HEK293 (cell line): ENCODE results near the gene VAV2.

ENCODE experiments used
- CTCF ChIA-PET: fragments of 350-600 bp; formaldehyde crosslinking; extraction: SDS; loops from one replicate; lab custom pipeline; 2021; ENCODE audit warnings: antibody characterized with exemption; lab: Yijun Ruan, JAX
- POLR2A ChIA-PET: fragments of 300-600 bp; formaldehyde crosslinking; extraction: SDS; loops from one replicate; lab custom pipeline; 2020; ENCODE audit warnings: antibody characterized with exemption, inconsistent platforms; lab: Yijun Ruan, JAX
- H3K27ac ChIP-seq: fragments of 200-500 bp; sonication (Bioruptor generic); 2 replicates; pipeline ENCODE4 v1.5.1; 2014; ENCODE audit warnings: low read depth, low read length, control low read depth, inconsistent platforms; ENCODE audit errors: extremely low read depth
- H3K36me3 ChIP-seq, 2 experiments: fragments of 200-500 bp in 1 of 2; sonication (Bioruptor generic) in 1 of 2; 1 replicate in 1 of 2; 2 replicates in 1 of 2; pipeline ENCODE4 v1.5.1; 2014 to 2017; ENCODE audit warnings: inconsistent platforms in 2 of 2, low read length in 2 of 2; ENCODE audit not compliant: control insufficient read depth in 2 of 2, insufficient read depth in 1 of 2
- H3K4me1 ChIP-seq: fragments of 200-500 bp; sonication (Bioruptor generic); 2 replicates; pipeline ENCODE4 v1.5.1; 2014; ENCODE audit warnings: mild to moderate bottlenecking, low read length, inconsistent platforms; ENCODE audit not compliant: control insufficient read depth, insufficient read depth
- H3K4me3 ChIP-seq: 2 replicates; pipeline ENCODE4 v1.5.1; 2011; ENCODE audit warnings: low read depth, mild to moderate bottlenecking, control low read depth, low read length, moderate library complexity
- H3K9me3 ChIP-seq: fragments of 200-500 bp; sonication (Bioruptor generic); 2 replicates; pipeline ENCODE4 v1.5.1; 2014; ENCODE audit warnings: low read depth, low read length, inconsistent platforms; ENCODE audit not compliant: control insufficient read depth, insufficient read depth
- GLI4 ChIP-seq: fragments of 450-650 bp; formaldehyde crosslinking; IDR thresholded peaks from 2 replicates; pipeline ENCODE4 v1.5.1; 2016; ENCODE audit warnings: missing biosample characterization, missing genetic modification characterization
- HOXA7 ChIP-seq: sonication (generic); formaldehyde crosslinking; IDR thresholded peaks from 2 replicates; pipeline ENCODE4 v1.8.1; 2022; ENCODE audit warnings: missing genetic modification reagents, borderline replicate concordance
- IKZF3 ChIP-seq: fragments of 450-650 bp; IDR thresholded peaks from 2 replicates; pipeline ENCODE4 v1.5.0; 2018; ENCODE audit warnings: missing biosample characterization, mild to moderate bottlenecking, missing genetic modification characterization, moderate library complexity
- KLF16 ChIP-seq: fragments of 450-650 bp; formaldehyde crosslinking; IDR thresholded peaks from 2 replicates; pipeline ENCODE4 v1.5.1; 2017; ENCODE audit warnings: missing biosample characterization, missing genetic modification characterization
- KLF9 ChIP-seq: fragments of 450-650 bp; formaldehyde crosslinking; IDR thresholded peaks from 2 replicates; pipeline ENCODE4 v1.5.1; 2016; ENCODE audit warnings: missing biosample characterization, missing genetic modification characterization, low read depth
- SALL2 ChIP-seq: fragments of 450-650 bp; formaldehyde crosslinking; IDR thresholded peaks from 2 replicates; pipeline ENCODE4 v1.5.0; 2017; ENCODE audit warnings: missing biosample characterization, mild to moderate bottlenecking, missing genetic modification characterization, borderline replicate concordance
- SETDB1 ChIP-seq: IDR thresholded peaks from one replicate; pipeline ENCODE4 v1.6.1; 2017; ENCODE audit warnings: mild to moderate bottlenecking, low read length, moderate library complexity, mixed read lengths; ENCODE audit not compliant: insufficient read length
- WT1 ChIP-seq: fragments of 450-650 bp; formaldehyde crosslinking; IDR thresholded peaks from 2 replicates; pipeline ENCODE4 v1.5.1; 2016; ENCODE audit warnings: missing biosample characterization, missing genetic modification characterization
- ZBTB7A ChIP-seq: fragments of 450-650 bp; formaldehyde crosslinking; IDR thresholded peaks from 2 replicates; pipeline ENCODE4 v1.5.1; 2016; ENCODE audit warnings: low read depth, missing biosample characterization, missing genetic modification characterization
- ZFP3 ChIP-seq: fragments of 450-650 bp; formaldehyde crosslinking; IDR thresholded peaks from 2 replicates; pipeline ENCODE4 v1.5.1; 2016; ENCODE audit warnings: low read depth, missing biosample characterization, missing genetic modification characterization
- ZNF121 ChIP-seq: fragments of 450-650 bp; formaldehyde crosslinking; IDR thresholded peaks from 2 replicates; pipeline ENCODE4 v1.5.1; 2016; ENCODE audit warnings: missing biosample characterization, missing genetic modification characterization
- ZNF146 ChIP-seq: fragments of 450-650 bp; formaldehyde crosslinking; IDR thresholded peaks from 2 replicates; pipeline ENCODE4 v1.5.1; 2016; ENCODE audit warnings: missing biosample characterization, missing genetic modification characterization
- ZNF16 ChIP-seq: fragments of 450-650 bp; formaldehyde crosslinking; IDR thresholded peaks from 2 replicates; pipeline ENCODE4 v1.5.1; 2016; ENCODE audit warnings: low read depth, missing biosample characterization, missing genetic modification characterization
- ZNF23 ChIP-seq: fragments of 450-650 bp; formaldehyde crosslinking; IDR thresholded peaks from 2 replicates; pipeline ENCODE4 v1.5.1; 2016; ENCODE audit warnings: missing biosample characterization, missing genetic modification characterization, borderline replicate concordance
- ZNF239 ChIP-seq: fragments of 450-650 bp; formaldehyde crosslinking; IDR thresholded peaks from 2 replicates; pipeline ENCODE4 v1.5.1; 2016; ENCODE audit warnings: missing biosample characterization, missing genetic modification characterization
- ZNF302 ChIP-seq: fragments of 450-650 bp; formaldehyde crosslinking; IDR thresholded peaks from 2 replicates; pipeline ENCODE4 v1.5.1; 2016; ENCODE audit warnings: missing biosample characterization, missing genetic modification characterization, low read depth
- ZNF473 ChIP-seq: fragments of 450-650 bp; formaldehyde crosslinking; IDR thresholded peaks from 2 replicates; pipeline ENCODE4 v1.5.1; 2017; ENCODE audit warnings: missing biosample characterization, missing genetic modification characterization
- ZNF501 ChIP-seq: fragments of 450-650 bp; formaldehyde crosslinking; IDR thresholded peaks from 2 replicates; pipeline ENCODE4 v1.5.1; 2016; ENCODE audit warnings: missing biosample characterization, missing genetic modification characterization
- ZNF558 ChIP-seq: fragments of 450-650 bp; formaldehyde crosslinking; IDR thresholded peaks from 2 replicates; pipeline ENCODE4 v1.5.1; 2016; ENCODE audit warnings: missing biosample characterization, missing genetic modification characterization
- ZNF629 ChIP-seq: fragments of 450-650 bp; formaldehyde crosslinking; IDR thresholded peaks from 2 replicates; pipeline ENCODE4 v1.5.1; 2017; ENCODE audit warnings: missing biosample characterization, missing genetic modification characterization
- ZNF654 ChIP-seq: fragments of 450-650 bp; formaldehyde crosslinking; IDR thresholded peaks from 2 replicates; pipeline ENCODE4 v1.5.1; 2016; ENCODE audit warnings: low read depth, missing biosample characterization, missing genetic modification characterization
- ZNF707 ChIP-seq: fragments of 450-650 bp; formaldehyde crosslinking; IDR thresholded peaks from 2 replicates; pipeline ENCODE4 v1.5.1; 2016; ENCODE audit warnings: missing biosample characterization, missing genetic modification characterization
- ZNF747 ChIP-seq: fragments of 450-650 bp; formaldehyde crosslinking; IDR thresholded peaks from 2 replicates; pipeline ENCODE4 v1.5.1; 2016; ENCODE audit warnings: missing biosample characterization, missing genetic modification characterization
- ZNF785 ChIP-seq: fragments of 450-650 bp; formaldehyde crosslinking; IDR thresholded peaks from 2 replicates; pipeline ENCODE4 v1.5.1; 2016; ENCODE audit warnings: missing biosample characterization, missing genetic modification characterization
- ZNF792 ChIP-seq: fragments of 450-650 bp; formaldehyde crosslinking; IDR thresholded peaks from 2 replicates; pipeline ENCODE4 v1.5.1; 2016; ENCODE audit warnings: missing biosample characterization, missing genetic modification characterization
- ZNF830 ChIP-seq: fragments of 450-650 bp; IDR thresholded peaks from 2 replicates; pipeline ENCODE4 v1.5.0; 2018; ENCODE audit warnings: missing biosample characterization, missing genetic modification characterization, low read depth, mild to moderate bottlenecking, moderate library complexity
- ZNF837 ChIP-seq: fragments of 450-650 bp; formaldehyde crosslinking; IDR thresholded peaks from 2 replicates; pipeline ENCODE4 v1.5.1; 2016; ENCODE audit warnings: missing biosample characterization, missing genetic modification characterization
- ZNF843 ChIP-seq: fragments of 450-650 bp; formaldehyde crosslinking; IDR thresholded peaks from 2 replicates; pipeline ENCODE4 v1.5.1; 2016; ENCODE audit warnings: missing biosample characterization, missing genetic modification characterization
- TF ChIP-seq, protein P1 (sequence below): fragments of 450-650 bp; formaldehyde crosslinking; IDR thresholded peaks from 2 replicates; pipeline ENCODE4 v1.5.1; 2016; ENCODE audit warnings: missing biosample characterization, missing genetic modification characterization
- TF ChIP-seq, protein P2 (sequence below): fragments of 450-650 bp; formaldehyde crosslinking; IDR thresholded peaks from 2 replicates; pipeline ENCODE4 v1.5.1; 2016; ENCODE audit warnings: missing biosample characterization, missing genetic modification characterization, borderline replicate concordance

Gene VAV2

DNA sequence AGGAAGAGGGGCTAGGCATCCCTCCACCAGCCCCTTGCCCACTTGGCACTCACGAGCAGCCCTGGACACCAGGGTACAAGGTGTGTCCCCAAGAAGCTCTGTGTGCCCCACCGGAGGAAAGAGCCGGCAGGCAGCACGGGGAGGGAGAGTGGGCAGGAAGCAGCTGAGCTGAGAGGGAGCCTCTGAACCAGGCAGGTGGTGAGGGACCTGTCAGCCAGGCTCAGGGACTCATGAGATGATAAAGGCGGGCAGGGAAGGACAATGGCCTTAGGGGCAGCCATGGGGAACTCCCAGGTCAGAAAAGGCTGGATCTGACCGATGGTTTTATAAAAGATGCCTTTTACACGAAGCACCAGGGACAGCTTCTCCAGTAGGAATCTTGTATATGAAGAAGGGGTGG is 112.0 kb downstream of the VAV2 start:
- H3K4me1 ChIP-seq, result no peaks in the 10 kb centered on the region
- ChIA-PET POLR2A (no interaction called here), CTCF (no interaction called here)
- no peak overlapping the region for H3K4me3 ChIP-seq
- no peak for TF ChIP-seq WT1
- no peak for TF ChIP-seq ZNF23
- no peak for TF ChIP-seq ZNF473 (tag by site-specific recombination)
- no peak for TF ChIP-seq ZNF146
- TF ChIP-seq ZNF830 (tag by site-specific recombination), result no peak
- H3K36me3 ChIP-seq, result no peaks in the 10 kb centered on the region
- H3K9me3 ChIP-seq, result no peaks in the 10 kb centered on the region
- no peak overlapping the region for H3K27ac ChIP-seq

DNA sequence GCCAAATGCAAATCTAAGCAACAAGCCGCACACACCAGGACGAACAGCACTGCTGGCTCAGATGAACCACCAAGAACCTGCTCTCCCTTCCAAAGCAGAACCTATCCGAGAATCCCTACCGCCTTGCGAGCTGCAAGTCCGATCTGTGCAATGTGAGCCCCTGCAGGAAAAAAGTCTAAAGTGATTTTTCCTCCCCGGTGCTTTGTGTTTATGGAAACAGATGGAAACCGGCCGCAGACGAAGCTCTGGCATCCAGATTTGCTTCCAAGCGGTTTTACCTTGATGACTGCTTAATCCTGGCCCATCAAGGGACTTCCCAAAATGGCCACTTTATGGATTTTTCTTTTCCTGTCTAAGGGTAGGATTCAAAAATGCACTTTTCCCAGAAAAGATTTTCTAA is 112.5 kb downstream of the VAV2 start:
- ChIA-PET POLR2A (no interaction called here), CTCF (no interaction called here)

DNA sequence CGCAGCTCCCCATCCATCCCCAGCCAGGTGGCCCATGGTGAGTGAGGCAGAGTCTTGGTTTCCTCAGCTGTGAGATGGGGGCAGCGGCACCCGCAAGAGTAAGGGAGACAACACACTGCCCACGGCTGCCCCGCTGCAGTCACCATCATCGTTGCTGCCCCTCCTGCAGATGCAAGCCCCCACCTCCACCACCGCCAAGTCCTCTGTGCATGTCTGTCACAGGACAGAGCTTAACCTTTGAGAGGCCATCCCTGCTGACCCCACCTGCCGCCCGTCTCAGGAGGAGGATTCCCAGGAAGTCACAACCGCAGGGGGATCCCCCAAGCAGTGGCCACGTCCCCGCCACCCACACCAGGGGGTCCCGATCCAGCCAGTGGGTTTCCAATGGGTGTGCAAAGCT is 113.7 kb downstream of the VAV2 start:
- no peaks in the 10 kb centered on the region for H3K4me1 ChIP-seq
- CTCF ChIA-PET, result interaction anchor here (0.6 to 1.0 kb wide), 3 partner anchors 9 to 16 kb away, joined by 3 to 4 read pairs (median 3); no protein-coding TSS in a partner anchor
- no peaks in the 10 kb centered on the region for H3K9me3 ChIP-seq
- no peak for TF ChIP-seq ZNF501 (tag by site-specific recombination)
- TF ChIP-seq SETDB1, result no peak
- TF ChIP-seq, protein P1, sequence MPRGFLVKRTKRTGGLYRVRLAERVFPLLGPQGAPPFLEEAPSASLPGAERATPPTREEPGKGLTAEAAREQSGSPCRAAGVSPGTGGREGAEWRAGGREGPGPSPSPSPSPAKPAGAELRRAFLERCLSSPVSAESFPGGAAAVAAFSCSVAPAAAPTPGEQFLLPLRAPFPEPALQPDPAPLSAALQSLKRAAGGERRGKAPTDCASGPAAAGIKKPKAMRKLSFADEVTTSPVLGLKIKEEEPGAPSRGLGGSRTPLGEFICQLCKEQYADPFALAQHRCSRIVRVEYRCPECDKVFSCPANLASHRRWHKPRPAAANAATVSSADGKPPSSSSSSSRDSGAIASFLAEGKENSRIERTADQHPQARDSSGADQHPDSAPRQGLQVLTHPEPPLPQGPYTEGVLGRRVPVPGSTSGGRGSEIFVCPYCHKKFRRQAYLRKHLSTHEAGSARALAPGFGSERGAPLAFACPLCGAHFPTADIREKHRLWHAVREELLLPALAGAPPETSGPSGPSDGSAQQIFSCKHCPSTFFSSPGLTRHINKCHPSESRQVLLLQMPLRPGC, result no peak
- no peak for TF ChIP-seq ZBTB7A
- no peak for TF ChIP-seq ZNF16 (tag by site-specific recombination)
- no peak for TF ChIP-seq ZNF558
- TF ChIP-seq ZNF239, result no peak
- TF ChIP-seq ZNF792 (tag by site-specific recombination), result no peak
- no peak for TF ChIP-seq ZNF654 (tag by site-specific recombination)
- no peak overlapping the region for H3K27ac ChIP-seq
- H3K4me3 ChIP-seq, result no peak overlapping the region
- POLR2A ChIA-PET, result no interaction called here
- no peaks in the 10 kb centered on the region for H3K36me3 ChIP-seq

More for the DNA sequence above, 112.5 kb downstream of the VAV2 start:
- TF ChIP-seq ZNF830 (tag by site-specific recombination) (no peak), IKZF3 (no peak), ZNF785 (tag by site-specific recombination) (no peak), ZFP3 (tag by site-specific recombination) (no peak), HOXA7 (CRISPR knock-in tag) (no peak), ZNF121 (tag by site-specific recombination) (no peak), ZNF837 (tag by site-specific recombination) (no peak), KLF9 (tag by site-specific recombination) (no peak), ZNF629 (no peak), SALL2 (tag by site-specific recombination) (no peak), ZNF707 (tag by site-specific recombination) (no peak), GLI4 (tag by site-specific recombination) (no peak), ZBTB7A (no peak), ZNF747 (no peak), ZNF843 (tag by site-specific recombination) (no peak), ZNF302 (tag by site-specific recombination) (no peak), KLF16 (tag by site-specific recombination) (no peak), ZNF239 (no peak)
- TF ChIP-seq, protein P2, sequence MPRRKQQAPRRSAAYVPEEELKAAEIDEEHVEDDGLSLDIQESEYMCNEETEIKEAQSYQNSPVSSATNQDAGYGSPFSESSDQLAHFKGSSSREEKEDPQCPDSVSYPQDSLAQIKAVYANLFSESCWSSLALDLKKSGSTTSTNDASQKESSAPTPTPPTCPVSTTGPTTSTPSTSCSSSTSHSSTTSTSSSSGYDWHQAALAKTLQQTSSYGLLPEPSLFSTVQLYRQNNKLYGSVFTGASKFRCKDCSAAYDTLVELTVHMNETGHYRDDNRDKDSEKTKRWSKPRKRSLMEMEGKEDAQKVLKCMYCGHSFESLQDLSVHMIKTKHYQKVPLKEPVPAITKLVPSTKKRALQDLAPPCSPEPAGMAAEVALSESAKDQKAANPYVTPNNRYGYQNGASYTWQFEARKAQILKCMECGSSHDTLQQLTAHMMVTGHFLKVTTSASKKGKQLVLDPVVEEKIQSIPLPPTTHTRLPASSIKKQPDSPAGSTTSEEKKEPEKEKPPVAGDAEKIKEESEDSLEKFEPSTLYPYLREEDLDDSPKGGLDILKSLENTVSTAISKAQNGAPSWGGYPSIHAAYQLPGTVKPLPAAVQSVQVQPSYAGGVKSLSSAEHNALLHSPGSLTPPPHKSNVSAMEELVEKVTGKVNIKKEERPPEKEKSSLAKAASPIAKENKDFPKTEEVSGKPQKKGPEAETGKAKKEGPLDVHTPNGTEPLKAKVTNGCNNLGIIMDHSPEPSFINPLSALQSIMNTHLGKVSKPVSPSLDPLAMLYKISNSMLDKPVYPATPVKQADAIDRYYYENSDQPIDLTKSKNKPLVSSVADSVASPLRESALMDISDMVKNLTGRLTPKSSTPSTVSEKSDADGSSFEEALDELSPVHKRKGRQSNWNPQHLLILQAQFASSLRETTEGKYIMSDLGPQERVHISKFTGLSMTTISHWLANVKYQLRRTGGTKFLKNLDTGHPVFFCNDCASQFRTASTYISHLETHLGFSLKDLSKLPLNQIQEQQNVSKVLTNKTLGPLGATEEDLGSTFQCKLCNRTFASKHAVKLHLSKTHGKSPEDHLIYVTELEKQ (tag by site-specific recombination), result no peak
- TF ChIP-seq, all 188 proteins: peak for 0
- H3K4me1 ChIP-seq, result no peaks in the 10 kb centered on the region
- no peaks in the 10 kb centered on the region for H3K9me3 ChIP-seq
- no peak overlapping the region for H3K4me3 ChIP-seq
- no peak overlapping the region for H3K27ac ChIP-seq
- no peaks in the 10 kb centered on the region for H3K36me3 ChIP-seq
